ENCODE data around the gene PTPN12. TPM values are rescaled to one million over a fixed set of nuclear protein-coding genes. Genes with fewer than 3 reads are reported as not detected.
"Not testable (repeated sequence)": the region's sequence is repeated elsewhere in the genome, so short reads cannot be mapped to it uniquely, and the experiment has no call there.

The PTPN12 gene
- polyA plus RNA-seq, 3 donors, result 74.2 to 97.4 (median 85.4) TPM

DNA sequence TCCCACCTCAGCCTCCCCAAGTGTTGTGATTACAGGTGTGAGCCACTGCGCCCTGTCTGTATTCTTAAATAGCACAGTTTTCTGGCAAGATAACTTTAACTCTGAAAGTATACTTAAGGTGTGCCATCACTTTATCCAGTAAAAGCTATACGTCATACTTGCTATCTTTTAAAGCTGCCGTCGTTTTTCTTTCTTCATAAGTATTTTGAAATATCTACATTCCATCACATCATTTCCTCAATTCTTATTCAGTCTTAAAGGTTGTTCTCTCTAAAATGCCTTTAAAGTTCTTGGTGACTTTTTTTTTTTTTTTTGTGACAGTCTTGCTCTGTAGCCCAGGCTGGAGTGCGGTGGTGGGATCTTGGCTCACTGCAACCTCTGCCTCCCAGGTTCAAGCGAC, 34.7 kb downstream of the PTPN12 start:
- no peak for DNase-seq

DNA sequence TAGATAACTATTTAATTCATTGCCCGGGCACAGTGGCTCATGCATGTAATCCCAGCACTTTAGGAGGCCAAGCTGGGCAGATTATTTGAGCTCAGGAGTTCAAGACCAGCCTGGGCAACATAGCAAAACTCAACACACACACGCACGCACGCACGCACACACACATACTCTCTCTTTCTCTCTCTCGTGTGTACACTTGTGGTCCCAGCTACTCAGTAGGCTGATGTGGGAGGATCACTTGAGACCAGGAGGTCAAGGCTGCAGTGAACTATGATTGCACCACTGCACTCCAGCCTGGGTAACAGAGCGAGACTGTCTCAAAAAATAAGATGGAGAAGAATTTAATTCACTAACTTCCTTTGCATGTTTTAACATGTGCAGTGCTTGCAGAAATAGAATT, 38.1 kb downstream of the PTPN12 start:
- DNase-seq, result no peak

DNA sequence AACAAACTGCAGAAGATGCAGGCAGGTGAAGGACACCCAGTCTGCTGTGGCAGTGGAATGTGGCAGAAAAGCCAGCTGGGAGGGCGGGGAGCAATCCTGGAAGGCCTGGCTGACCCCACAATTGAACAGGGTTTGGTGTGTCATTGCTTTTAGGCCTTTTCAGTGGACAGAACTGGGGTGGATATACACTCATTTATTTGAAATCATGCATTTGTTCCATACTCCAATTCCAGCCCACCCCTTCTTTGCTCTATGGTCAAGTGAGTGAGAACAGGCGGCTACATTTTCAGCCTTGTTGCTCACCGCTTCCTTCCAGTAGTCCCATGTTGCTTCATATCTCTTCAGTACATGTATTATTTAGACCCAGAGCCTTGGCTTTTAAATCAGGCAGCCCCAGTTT, 39.8 kb downstream of the PTPN12 start:
- no peak for DNase-seq

DNA sequence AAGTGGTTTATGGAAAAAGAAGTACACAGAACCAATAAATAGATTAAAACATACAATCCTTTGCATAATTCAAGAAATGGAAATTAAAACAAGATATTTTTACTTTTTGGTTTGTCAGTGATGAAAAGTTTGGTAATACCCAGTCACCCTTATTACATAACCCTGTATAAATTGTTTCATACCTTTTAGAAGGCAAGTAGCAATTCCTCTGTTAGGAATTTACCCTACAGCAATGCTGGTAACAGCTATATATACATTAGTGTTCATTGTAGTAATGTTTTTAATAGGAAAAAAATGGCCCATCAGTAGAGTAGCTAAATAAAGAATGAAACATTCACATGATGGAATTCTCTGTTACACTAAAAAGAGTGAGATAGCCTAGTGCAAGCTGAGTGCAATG, 42.7 kb downstream of the PTPN12 start:
- DNase-seq, result no peak

DNA sequence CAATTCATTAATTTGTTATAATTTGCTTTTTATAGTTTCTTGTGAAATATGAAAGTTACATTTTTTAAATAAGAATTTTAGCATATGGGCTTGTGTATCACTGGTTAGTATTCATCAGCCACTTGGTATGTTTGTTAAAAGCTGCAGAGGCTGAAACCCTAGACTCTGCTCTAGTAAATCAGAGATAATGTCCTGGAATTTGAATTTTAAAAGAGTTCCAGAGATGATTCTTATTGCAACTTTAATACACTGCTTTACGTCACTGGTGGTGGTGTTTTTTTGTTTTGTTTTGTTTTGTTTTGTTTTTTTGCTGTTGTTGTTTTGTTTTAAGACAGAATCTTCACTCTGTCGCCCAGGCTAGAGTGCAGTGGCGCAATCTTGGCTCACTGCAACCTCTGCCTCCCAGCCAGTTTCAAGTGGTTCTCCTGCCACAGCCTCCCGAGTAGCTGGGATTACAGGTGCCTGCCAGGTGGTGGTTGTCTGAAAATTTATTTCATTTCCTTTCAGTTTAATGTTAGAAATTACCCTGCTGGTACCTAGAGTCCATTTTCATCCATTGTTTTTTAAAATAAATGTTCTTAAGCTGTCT, 43.8 kb downstream of the PTPN12 start:
- no peak for DNase-seq

DNA sequence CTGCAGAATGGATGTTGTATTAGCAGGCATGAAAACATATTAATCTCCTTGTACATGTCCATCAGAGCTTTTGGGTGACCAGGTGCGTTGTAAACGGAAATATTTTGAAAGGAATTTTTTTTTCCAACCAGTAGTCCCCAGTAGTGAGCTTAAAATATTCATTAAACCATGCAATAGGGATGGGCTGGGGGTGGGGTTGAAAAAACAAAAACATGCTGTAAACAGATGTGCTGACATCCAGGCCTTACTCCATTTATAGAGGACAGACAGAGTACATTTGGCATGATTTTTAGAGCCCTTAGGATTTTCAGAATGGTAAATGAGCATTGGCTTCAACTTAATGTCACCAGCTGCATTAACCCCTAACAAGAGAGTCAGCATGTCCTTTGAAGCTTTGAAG, 50.2 kb downstream of the PTPN12 start:
- no peak for DNase-seq

DNA sequence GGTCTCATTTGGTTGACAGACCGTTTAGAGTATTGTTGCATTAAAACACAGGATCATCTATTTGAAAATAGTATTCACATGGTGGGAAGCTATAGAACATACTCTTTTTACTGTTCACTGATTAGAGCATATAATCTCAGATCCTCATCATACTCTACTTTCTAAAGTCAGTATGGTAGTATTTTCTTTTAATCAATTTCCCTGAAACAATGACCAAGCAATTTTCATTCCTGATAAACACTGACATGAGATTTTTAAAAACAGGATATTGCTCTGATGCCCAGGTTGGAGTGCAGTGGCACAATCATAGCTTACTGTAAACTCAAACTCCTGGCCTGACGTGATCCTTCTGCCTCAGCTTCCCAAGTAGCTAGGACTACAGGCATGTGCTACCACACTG, 63.9 kb downstream of the PTPN12 start:
- no peak for DNase-seq

DNA sequence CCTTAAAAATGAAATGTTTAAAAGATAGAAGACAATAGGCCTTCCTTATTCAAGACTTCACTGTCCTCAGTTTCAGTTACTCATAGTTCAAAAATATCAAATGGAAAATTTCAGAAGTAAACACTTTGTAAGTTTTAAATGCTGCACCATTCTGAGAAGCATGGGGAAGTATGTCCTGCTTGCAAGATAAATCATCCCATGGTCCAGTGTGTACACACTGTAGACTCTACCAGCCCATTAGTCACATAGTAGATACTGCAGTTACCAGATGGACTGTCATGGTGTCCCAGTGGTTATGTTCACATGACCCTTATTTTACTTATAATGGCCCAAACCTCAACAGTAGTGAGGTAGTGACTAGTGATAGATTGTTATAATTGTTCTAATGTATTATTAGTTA, 69.5 kb downstream of the PTPN12 start:
- no peak for DNase-seq

DNA sequence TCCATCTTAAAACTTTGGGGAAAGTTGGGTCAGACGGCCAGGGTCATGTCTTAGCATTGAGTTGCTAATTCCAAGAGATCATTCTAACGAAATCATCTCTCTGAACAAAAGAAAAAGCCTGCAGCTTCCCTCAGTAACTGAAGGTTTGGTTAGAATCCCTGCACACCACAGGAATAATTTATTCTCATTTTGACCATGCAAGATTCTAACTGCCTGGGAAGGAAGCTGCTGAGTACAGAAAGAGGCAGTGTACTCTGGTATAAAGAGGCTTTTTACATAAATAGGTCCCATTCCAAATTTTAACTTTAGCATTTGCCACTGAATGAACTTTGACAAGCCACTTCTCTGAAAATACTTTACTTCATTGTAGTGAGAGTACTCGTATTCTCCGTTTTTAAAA, 82.2 kb downstream of the PTPN12 start:
- no peak for DNase-seq

DNA sequence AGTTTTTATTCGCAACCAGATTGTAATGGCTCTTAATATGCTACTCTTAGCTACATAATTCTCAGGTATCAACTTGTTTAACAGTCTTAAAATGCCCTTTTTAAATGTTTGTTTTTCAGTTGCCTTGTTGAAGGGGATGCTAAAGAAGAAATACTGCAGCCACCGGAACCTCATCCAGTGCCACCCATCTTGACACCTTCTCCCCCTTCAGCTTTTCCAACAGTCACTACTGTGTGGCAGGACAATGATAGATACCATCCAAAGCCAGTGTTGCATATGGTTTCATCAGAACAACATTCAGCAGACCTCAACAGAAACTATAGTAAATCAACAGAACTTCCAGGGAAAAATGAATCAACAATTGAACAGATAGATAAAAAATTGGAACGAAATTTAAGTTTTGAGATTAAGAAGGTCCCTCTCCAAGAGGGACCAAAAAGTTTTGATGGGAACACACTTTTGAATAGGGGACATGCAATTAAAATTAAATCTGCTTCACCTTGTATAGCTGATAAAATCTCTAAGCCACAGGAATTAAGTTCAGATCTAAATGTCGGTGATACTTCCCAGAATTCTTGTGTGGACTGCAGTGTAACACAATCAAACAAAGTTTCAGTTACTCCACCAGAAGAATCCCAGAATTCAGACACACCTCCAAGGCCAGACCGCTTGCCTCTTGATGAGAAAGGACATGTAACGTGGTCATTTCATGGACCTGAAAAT, 89.7 kb downstream of the PTPN12 start:
- DNase-seq, result no peak

DNA sequence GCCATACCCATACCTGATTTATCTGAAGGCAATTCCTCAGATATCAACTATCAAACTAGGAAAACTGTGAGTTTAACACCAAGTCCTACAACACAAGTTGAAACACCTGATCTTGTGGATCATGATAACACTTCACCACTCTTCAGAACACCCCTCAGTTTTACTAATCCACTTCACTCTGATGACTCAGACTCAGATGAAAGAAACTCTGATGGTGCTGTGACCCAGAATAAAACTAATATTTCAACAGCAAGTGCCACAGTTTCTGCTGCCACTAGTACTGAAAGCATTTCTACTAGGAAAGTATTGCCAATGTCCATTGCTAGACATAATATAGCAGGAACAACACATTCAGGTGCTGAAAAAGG, 90.2 kb downstream of the PTPN12 start:
- DNase-seq, result no peak

DNA sequence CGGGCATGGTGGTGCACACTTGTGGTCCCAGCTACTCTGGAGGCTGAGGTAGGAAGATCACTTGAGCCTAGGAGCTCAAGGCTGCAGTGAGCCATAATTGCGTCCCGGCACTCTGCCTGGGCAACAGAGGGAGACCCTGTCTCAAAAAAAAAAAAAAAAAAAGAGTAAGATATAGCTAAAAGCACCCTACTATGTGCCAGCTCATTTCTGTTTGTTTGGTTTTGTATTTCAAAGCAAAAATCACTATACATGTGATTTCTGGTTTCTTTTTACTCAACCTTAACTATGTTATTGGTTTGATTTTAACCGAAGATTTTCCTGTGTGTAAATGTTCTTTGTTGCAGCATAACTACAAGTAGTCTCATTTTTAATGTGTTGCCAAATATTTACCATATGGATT, 92.7 kb downstream of the PTPN12 start:
- DNase-seq, result no peak

DNA sequence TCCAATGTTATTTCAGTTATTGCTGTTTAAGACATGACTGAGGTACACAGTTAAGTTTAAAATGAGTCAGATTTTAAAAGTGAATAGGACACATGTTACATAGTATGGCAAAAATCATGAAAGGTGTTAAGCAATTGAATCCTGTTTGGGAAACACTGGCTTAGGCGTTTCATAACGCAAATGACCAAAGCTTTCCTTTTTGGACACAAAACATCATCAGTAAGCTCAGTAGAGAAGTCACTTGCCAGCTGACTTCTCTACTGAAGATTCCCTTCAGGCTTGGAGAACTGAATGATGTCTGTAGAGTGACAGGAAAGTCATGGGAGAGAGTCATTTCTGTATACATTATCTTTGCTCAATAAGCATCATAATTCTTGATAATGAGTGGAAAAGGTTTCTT, 94.7 kb downstream of the PTPN12 start:
- DNase-seq, result no peak

DNA sequence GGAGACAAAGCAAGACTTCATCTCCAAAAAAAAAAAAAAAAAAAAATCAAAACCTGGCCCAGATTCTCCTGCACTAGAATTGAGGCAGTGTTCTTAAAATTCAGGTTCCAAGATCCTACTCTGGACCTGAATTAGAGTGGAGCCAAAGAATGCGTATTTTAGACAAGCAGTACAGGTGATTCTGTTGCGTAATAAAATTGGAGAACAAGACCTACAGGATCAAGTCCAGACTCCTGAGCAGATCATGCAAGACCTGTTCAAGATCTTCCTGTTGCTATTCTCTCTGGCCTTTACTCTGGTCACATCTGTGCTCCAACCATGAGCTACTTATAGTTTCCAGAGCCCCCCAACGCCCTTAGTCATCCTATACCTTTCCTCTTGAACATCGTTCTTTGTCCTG, 107.7 kb downstream of the PTPN12 start:
- DNase-seq, result no peak

DNA sequence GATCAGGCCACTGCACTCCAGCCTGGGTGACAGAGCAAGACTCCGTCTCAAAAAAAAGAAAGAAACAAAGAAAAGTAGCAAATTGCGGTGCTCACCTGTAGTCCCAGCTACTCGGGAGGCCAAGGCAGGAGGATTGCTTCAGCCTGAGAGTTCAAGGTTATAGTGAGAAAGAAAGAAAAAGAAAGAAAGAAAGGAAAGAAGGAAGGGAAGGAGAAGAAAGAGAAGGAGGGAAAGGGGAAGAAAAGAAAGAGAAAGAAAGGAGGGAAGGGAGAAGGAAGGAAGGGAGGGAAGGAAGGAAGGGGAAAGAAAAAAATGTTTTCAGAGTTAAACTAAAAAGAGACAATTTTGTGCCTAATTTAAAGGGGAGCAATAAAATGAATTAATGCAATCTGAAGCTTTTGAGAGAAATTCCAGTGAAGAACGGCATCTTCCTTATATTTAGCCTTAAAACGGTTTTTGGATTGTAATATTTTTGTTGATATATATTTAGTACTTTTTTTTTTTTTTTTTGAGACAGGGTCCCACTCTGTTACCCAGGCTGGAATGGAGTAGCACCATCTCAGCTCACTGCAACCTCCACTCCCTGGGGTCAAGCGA, 111.7 kb downstream of the PTPN12 start:
- no peak for DNase-seq

DNA sequence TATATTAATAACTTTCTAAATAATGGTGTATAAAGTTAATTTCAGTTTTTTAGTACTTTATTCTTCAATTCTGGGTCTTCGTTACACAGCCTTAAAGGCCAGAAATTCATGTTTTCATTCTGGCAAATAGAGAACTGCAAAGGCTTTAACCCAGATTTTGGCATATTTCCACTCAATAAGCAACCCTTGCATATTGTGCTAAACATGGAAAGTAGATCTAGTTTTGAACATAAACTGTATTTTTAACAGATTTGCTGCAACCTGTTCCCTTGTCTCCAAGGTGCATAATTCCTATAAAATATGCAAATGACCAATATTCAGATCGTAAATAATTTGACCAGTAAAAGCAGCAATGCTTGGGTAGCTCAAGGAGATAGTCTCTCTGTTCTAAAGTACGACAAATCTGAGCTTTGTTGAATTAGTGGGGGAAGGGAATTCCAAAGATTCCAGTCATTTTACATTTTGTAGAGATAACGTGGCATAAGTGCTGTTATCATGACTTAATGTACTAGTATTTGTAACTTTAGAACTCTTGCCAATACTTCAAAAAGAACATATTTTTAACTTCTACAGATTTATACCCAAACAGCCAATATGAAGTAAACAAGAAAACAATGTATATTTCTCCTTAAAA, 112.7 kb downstream of the PTPN12 start:
- no peak for DNase-seq

DNA sequence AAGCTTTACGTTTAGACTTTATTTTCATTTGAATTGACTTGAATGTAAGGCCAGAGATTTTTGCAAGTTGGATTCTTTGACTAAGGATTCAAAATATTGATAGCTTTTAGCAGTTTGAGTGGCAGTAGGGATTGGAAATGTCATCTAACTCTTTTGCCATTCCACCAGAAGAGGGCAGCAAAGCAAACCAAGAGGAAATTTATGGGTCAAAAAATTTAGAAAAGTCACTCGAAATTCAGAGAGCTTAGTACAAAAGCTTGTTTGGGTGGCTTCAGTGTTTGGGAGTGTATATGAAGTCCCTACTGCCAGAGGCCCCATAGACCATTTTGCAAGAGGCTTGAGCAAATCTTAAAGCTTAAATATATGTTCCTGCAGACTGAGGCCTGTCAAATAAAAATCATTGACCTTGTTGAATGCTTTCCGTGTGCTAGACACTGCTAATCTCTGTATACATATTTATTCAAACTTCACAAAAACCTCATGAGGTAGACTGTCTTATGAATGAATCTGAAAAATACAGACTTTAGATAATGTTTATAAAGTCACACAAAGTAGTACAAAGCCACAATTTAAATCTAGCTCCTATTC, 114.6 kb downstream of the PTPN12 start:
- no peak for DNase-seq

DNA sequence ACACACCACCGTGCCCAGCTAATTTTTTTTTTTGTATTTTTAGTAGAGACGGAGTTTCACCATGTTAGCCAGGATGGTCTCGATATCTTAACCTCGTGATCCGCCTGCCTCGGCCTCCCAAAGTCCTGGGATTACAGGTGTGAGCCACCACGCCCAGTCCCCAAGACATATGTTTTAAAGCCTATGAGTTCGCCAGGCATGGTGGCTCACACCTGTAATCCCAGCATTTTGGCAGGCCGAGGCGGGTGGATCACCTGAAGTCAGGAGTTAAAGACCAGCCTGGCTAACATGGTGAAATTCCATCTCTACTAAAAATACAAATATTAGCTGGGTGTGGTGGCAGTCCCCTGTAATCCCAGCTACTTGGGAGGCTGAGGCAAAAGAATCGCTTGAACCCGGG, 115.7 kb downstream of the PTPN12 start:
- not testable (repeated sequence) for DNase-seq

DNA sequence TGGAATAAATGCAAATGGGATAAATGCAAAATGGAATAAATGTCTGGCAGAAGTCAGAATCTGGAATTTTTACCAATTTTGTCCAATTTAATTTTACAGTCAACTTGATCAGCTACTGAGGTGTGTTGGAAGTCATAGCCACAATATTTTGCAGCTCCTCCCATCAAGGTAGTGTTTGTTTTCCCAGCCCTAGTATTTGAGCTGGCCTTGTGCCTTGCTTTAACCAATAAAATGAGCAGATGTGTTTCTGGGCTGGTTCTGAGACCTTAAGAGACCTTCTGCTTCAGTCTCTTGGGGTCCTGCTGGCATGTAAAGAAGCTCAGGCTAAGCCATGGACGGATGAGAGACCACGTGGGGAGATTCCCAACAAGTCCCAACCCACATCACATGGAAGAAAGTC, 116.5 kb downstream of the PTPN12 start:
- DNase-seq, result no peak

DNA sequence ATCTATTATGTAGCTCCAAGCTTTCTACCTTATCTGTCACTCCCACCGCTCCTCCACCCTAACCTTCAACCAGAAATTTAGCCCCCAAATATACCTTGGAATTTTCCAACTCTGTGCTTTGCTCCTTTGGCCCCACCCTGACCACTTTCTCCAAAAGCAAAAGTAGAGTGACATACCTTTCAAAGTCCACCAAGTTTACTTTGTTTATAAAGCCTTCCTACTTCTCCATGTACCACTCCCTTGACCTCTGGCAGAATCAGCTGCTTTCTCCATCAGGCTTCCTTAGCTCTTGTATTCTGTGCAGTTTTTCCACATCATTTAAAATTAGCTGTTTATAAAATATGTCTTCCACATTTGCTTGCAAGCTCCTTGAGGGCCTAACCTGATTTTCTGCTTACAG, 118.3 kb downstream of the PTPN12 start:
- no peak for DNase-seq

DNA sequence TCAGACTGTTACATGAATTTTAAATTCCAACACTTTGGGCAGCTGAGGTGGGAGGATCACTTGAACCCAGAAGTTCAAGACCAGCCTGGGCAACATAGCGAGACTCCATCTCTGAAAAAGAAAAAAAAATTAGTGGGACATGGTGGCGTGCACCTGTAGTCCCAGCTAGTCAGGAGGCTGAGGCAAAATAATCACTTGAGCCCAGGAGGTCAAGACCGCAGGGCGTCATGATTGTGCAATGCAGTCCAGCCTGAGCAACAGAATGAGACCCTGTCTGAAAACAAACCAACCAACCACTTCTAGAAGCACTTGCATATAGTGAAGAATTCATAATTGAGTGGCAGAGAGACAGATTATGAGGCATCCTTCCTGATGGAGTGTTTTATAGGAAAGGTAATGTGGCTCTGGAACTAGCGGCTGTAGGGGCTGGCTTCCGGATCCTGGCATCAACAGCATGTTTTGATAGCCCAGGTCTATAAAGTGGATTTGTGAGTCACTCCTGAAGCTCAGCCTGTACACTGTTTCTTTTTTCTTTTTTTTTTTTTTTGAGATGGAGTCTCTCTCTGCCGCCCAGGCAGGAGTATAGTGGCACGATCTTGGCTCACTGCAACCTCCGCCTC, 118.9 kb downstream of the PTPN12 start:
- DNase-seq, result no peak

DNA sequence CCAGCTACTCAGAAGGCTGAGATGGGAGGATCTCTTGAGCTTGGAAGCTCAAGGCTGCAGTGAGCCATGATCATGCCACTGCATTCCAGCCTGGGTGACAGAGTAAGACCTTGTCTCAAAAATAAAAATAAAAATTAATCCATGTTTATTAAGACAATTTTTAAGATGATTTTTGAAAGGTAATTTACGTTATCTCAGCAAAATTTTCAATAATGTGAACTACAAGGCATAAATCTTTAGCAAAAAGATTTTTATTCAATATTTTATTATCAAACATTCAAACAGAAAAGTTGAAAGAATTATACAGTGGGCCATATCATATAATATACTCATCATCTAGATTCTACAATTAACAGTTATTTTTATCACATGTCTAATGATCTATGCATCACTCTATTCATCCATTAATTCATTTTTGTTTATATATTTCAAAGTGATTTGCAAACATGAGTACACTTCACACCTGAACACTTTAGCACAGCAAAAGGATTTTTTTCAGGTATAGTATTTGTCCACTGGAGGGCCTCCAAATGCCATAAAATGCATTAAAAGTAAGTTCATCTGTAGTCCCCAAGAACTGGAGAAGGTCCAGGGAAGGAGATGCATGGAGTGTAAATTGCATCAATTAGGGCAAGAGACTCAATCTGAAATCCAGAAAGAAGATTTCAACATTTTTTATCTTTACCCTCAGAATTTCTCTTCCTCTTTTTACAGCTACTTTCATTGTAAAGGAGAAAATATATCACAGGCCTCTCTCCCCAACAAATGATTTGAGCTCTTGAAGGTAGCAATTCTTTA, 120.5 kb downstream of the PTPN12 start:
- DNase-seq, result peak; percentile 38
